ELF-1 (cell line): ENCODE results near the gene CCIN.
"Not testable (repeated sequence)": the region's sequence is repeated elsewhere in the genome, so short reads cannot be mapped to it uniquely, and the experiment has no call there.

ENCODE experiments used
- DNase-seq: peaks from one replicate; pipeline ENCODE4 v3.0.0-alpha.2; 2016; ENCODE audit warnings: low read depth, low spot score

Gene CCIN

GRCh38 chr9:36158917-36159316 lies 10.3 kb upstream of the CCIN start:
- DNase-seq: no peak

DNA sequence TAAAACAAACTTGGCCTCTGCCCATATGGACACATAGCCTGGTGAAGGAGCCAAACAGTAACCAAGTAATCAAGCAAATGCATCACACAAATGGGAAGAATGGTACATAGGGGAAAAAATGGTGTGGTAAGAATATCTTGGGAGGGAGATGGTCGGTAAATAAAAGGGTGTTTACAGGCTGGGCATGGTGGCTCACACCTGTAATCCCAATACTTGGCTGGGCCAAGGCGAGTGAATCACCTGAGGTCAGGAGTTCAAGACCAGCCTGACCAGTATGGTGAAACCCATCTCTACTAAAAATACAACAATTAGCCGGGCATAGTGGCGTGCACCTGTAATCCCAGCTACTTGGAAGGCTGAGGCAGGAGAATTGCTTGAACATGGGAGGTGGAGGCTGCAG lies 9.7 kb upstream of the CCIN start:
- not testable (repeated sequence) for DNase-seq

DNA sequence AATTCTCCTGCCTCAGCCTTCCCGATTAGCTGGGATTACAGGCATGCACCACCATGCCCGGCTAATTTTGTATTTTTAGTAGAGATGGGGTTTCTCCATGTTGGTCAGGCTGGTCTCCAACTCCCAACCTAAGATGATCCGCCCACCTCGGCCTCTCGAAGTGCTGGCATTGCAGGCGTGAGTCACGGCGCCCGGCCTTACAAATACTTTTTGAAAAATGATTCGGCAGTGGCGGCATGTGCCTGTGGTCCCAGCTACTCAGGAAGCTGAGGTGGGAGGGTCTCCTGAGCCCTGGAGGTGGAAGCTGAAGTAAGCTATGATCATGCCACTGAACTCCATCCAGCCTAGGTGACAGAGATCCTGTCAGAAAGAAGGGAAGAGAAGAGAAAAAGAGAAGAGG lies 9.1 kb upstream of the CCIN start:
- not testable (repeated sequence) for DNase-seq

DNA sequence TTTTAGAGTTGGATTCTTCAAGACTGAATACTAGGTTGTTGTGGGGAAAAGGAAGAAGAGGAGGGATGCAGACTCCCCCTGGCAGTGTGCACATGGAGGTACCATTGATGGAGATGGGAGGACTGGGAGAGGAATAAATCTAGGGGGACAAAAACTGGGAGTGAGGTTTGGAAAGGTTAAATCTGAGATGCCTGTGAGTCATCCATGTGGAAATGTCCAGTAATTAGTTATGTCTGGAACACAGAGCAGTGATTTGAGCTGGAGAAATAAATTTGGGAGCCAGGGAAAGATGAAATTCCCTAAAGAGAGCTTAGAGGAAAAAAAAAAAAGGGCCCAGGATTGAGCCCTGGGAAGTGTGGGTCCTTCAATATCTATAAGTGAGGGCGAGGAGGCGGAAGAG lies 8.0 kb upstream of the CCIN start:
- no peak for DNase-seq

DNA sequence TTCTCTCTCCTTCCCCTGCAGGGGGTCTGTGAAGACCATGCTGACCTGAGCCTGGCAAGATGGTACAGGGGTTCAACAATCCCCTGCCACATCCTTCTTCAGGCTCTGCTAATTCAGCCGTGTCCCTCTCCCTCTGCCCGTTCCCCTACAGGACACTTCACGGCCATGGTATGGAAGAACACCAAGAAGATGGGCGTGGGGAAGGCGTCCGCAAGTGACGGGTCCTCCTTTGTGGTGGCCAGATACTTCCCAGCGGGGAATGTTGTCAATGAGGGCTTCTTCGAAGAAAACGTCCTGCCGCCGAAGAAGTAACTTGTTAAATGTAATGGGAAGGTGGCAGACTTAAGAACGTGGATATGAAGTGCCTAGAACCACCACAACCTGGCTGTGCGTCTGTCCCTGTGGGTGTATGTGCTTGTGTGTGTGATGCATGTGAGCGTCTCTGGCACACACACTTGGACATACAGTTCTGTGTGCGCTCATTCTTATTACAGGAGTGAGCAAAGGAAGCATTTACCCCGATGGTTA lies 6.9 kb upstream of the CCIN start:
- DNase-seq: peak; percentile 44

GRCh38 chr9:36163049-36163785 lies 6.0 kb upstream of the CCIN start:
- peak; percentile 96 for DNase-seq

DNA sequence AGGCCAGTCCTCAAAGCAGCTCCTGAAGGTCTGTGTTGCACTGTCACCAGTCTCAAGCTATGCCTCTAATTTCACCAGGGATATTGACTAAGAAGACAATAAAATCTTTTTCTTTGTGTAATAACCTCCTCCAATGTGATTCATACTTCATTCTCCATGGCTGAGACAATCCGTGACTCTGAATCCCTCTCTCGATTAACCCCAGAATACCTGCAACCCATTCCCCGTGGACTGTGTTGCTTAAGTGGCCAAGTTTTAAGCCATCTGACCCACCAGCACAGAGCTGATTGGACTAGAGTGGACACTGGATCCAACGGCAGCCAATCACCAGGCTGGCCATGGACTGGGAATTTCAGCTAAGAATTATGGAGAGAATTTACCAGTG lies 5.4 kb upstream of the CCIN start:
- peak; percentile 21 for DNase-seq

DNA sequence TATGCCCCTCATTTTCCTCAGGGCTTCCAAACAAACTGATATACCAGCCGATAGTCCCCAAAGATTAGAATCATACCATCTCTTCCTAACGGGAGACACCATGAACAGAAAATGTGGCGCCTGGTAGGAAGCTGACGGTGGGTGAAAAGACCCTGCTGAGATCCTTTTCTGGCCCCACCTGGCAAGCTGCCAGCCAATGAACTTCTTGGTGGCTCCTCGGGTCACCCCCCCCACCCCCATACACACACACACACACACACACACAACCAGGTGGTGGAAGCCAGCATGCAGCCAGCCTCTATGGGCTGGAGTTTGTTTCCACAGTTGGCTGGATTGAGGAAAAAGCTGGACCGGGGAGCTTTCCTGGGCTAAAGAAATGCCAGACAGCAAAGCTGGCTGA lies 4.8 kb upstream of the CCIN start:
- DNase-seq: no peak

- peak; percentile 54 for DNase-seq
Observed at GRCh38 chr9:36164989-36165388, 4.2 kb upstream of the CCIN start.

DNA sequence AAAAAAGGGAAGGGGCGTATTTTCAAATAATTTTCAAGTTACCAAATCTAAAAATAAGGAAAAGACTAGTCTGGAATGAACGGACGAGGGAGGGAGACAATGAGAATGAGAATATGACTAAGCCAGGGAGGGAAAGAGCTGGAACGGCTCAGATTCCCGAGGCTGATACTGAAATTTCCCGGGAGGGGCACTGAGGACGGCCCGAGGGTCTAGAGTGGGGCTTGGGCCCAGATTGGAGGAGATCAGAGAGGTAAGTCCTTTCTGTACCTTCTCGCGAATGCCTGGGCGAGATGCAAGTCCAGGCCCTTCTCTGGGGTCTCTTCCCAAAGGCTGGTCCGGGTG lies 3.4 kb upstream of the CCIN start:
- no peak for DNase-seq

- peak; percentile 94 for DNase-seq
Observed at GRCh38 chr9:36166168-36166927, 2.8 kb upstream of the CCIN start.

DNA sequence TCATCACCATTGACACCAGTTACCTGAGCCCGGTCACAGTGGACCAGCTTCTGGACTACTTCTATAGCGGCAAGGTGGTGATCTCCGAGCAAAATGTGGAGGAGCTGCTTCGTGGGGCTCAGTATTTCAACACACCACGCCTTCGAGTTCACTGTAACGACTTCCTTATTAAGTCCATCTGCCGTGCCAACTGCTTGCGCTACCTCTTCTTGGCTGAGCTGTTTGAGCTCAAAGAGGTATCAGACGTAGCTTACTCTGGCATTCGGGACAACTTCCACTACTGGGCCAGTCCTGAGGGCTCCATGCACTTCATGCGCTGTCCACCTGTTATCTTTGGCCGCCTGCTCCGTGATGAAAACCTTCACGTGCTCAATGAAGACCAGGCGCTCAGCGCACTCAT lies 520 bp downstream of the CCIN start:
- no peak for DNase-seq

DNA sequence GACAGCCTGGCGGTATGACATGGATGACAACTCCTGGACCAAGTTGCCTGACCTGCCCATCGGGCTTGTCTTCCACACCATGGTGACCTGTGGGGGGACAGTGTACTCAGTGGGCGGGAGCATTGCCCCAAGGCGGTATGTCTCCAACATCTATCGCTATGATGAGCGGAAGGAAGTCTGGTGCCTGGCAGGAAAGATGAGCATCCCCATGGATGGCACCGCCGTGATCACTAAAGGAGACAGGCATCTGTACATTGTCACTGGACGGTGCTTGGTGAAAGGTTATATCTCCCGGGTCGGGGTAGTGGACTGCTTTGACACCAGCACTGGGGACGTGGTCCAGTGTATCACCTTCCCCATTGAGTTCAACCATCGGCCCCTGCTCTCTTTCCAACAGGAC lies 1.3 kb downstream of the CCIN start:
- DNase-seq: no peak

DNA sequence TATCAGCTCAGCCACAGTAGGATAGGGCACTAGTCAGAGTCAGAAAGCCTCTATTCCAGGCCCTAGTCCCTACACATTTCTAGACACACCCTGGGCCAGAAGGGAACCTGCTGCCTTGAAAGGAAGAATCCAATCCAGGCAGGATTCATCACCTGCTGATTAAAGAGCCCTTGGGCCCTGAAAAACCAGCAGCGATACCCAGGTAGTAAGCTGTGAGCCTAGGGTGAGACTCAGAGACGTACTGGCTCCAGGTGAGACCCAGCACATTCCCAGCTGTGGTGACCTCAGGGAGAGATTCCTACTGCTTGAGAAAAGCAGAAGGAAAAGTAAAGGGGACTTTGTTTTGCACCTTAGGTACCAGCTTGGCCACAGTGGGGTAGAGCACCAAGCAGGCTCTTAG lies 4.7 kb downstream of the CCIN start:
- DNase-seq: peak; percentile 10

GRCh38 chr9:36174271-36174670 lies 5.1 kb downstream of the CCIN start:
- DNase-seq: no peak

- DNase-seq: peak; percentile 82
Observed at GRCh38 chr9:36174731-36175130, 5.5 kb downstream of the CCIN start.

DNA sequence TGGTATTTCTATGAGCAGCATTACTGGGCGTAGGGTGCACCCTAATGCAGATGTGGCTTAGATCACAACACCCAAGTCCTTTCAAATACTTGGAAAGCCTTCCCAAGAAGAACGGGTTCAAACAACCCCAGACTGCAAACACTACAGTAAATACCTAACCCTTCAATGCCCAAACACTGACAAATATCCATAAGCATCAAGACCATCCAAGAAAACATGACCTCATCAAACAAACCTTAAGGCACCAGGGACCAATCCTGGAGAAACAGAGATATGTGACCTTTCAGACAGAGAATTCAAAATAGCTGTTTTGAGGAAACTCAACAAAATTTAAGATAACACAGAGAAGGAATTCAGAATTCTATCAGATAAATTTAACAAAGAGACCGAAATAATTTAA lies 6.0 kb downstream of the CCIN start:
- not testable (repeated sequence) for DNase-seq

GRCh38 chr9:36176496-36176895 lies 7.3 kb downstream of the CCIN start:
- DNase-seq: not testable (repeated sequence)

DNA sequence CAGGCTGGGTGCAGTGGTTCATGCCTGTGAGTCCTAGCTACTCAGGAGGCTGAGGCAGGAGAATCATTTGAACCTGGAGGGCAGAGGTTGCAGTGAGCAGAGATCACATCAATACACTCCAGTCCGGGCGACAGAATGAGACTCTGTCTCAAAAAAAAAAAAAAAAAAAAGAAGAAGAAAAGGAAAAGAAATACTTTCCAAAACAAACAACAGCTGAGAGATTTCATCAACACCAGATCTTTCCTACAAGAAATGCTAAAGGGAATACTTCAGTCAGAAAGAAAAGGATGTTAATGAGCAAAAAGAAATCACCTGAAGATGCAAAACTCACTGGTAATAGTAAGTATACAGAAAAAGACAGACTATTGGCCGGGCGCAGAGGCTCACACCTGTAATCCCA lies 8.4 kb downstream of the CCIN start:
- no peak for DNase-seq

GRCh38 chr9:36180243-36180642 lies 11.1 kb downstream of the CCIN start:
- not testable (repeated sequence) for DNase-seq

DNA sequence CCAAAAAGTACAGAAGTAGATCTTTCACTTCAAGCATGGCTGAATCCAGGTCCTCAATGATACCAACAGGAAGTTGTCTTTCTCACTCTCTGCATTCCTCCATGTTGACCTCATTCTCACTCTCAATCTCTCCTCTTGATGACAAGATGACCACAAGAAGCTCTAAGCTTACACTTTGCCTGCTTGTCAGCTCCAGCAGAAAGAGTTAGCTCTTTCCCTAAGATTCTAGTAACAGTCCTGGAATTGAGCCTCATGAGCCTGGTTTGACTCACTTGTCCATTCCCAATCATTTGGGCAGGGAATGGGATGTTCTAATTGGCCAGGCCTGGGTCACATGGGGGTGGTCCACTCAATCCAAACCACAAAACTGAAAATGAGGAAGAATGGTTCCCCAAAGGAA lies 18.2 kb downstream of the CCIN start:
- no peak for DNase-seq

DNA sequence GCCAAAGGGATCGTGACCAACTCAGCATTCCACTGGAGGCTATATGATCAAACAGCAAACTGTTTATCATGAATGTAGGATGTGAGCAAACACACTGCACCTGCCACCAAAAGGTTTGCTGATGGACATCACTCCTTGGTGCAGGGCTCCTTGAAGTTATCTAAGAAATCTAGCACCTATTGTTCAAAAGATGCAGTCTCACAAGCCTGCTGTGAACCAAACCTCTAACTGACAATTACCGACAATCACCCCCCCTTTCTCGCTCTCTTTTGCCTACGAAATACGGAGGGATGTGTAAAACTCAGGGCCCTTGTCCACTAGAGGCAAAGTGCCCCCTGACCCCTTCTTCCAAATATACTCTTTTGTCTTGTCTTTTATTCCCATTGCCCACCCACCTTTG lies 19.0 kb downstream of the CCIN start:
- DNase-seq: no peak

DNA sequence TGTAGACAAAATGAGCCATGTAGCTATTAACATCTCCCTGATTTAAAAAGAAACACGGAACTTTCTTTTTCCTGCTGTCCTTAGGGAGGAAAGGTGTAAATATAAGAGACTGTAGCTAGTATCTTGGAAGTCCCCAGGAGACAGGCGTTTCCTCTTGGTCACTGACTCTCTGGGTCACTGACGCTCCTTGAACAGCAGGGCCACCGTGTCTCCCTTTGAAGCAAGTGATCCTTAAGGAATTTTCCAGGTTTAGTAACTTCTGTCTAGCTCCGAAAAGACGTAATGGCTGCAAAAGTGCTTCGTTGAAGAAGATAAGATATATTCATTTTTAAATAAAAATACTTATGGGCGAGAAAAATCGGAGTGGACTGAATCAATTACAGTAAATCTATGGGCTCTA lies 20.8 kb downstream of the CCIN start:
- DNase-seq: no peak
